OCI-LY1 (cell line): ENCODE data around the gene SMAP1.
"Not testable (repeated sequence)": the region's sequence is repeated elsewhere in the genome, so short reads cannot be mapped to it uniquely, and the experiment has no call there.

ENCODE experiments used
- H2AFZ ChIP-seq: fragments of 200-600 bp; sonication (generic), shearing (Covaris generic); 2 replicates; pipeline ENCODE4 v1.6.0; 2014; ENCODE audit warnings: antibody characterized with exemption, mild to moderate bottlenecking, low read length
- H3F3A ChIP-seq: fragments of 200-600 bp; sonication (generic), shearing (Covaris generic); 2 replicates; pipeline ENCODE4 v1.6.0; 2014; ENCODE audit warnings: mild to moderate bottlenecking, antibody characterized with exemption, low read length, moderate library complexity; ENCODE audit not compliant: insufficient read depth
- H3K27ac ChIP-seq: fragments of 200-600 bp; sonication (generic); 2 replicates; pipeline ENCODE4 v1.5.1; 2014; ENCODE audit warnings: low read length, mixed run types, mild to moderate bottlenecking, low read depth; ENCODE audit not compliant: poor library complexity, severe bottlenecking
- H3K27me3 ChIP-seq: fragments of 200-600 bp; sonication (generic); 2 replicates; pipeline ENCODE4 v1.6.0; 2014; ENCODE audit warnings: antibody characterized with exemption, mild to moderate bottlenecking, low read length, moderate library complexity; ENCODE audit not compliant: insufficient read depth
- H3K36me3 ChIP-seq: fragments of 200-600 bp; sonication (generic); 2 replicates; pipeline ENCODE4 v1.6.1; 2014; ENCODE audit warnings: mild to moderate bottlenecking, antibody characterized with exemption, low read length, moderate library complexity, mixed read lengths; ENCODE audit not compliant: insufficient read depth
- H3K4me1 ChIP-seq: fragments of 200-600 bp; sonication (generic); 2 replicates; pipeline ENCODE4 v1.5.1; 2014; ENCODE audit warnings: mild to moderate bottlenecking, low read length, moderate library complexity; ENCODE audit not compliant: insufficient read depth, severe bottlenecking
- H3K4me2 ChIP-seq: fragments of 200-600 bp; sonication (generic), shearing (Covaris generic); 2 replicates; pipeline ENCODE4 v1.6.1; 2014; ENCODE audit warnings: low read length
- H3K4me3 ChIP-seq: fragments of 200-600 bp; sonication (generic); 2 replicates; pipeline ENCODE4 v1.5.1; 2014; ENCODE audit warnings: low read length, low read depth, mild to moderate bottlenecking, mixed read lengths; ENCODE audit not compliant: poor library complexity, severe bottlenecking
- H3K79me2 ChIP-seq: fragments of 200-600 bp; shearing (Covaris generic); 2 replicates; pipeline ENCODE4 v1.6.1; 2016; ENCODE audit warnings: mixed run types, low read length, mixed read lengths; ENCODE audit not compliant: insufficient read depth
- H3K9ac ChIP-seq: fragments of 200-600 bp; sonication (generic), shearing (Covaris generic); 2 replicates; pipeline ENCODE4 v1.6.1; 2014; ENCODE audit warnings: mild to moderate bottlenecking, low read length, mixed read lengths
- H3K9me2 ChIP-seq: fragments of 200-600 bp; sonication (generic), shearing (Covaris generic); 2 replicates; pipeline ENCODE4 v1.6.1; 2014; ENCODE audit warnings: low read depth, mild to moderate bottlenecking, low read length, mixed read lengths
- H3K9me3 ChIP-seq: fragments of 200-600 bp; shearing (Covaris generic); 2 replicates; pipeline ENCODE4 v1.6.1; 2014; ENCODE audit warnings: low read length, mixed read lengths
- H4K20me1 ChIP-seq: fragments of 200-600 bp; sonication (generic), shearing (Covaris generic); 2 replicates; pipeline ENCODE4 v1.6.0; 2016; ENCODE audit warnings: mild to moderate bottlenecking, low read length; ENCODE audit not compliant: insufficient read depth
- CTCF ChIP-seq: fragments of 200-600 bp; sonication (generic), shearing (Covaris generic); IDR thresholded peaks from 2 replicates; pipeline ENCODE4 v1.5.1; 2017; ENCODE audit warnings: mild to moderate bottlenecking, antibody characterized with exemption, low read length, moderate library complexity, mixed read lengths
- EZH2 ChIP-seq: fragments of 200-600 bp; sonication (generic), shearing (Covaris generic); IDR thresholded peaks from 2 replicates; pipeline ENCODE4 v1.8.0; 2017; ENCODE audit warnings: borderline replicate concordance, mixed run types, mild to moderate bottlenecking, antibody characterized with exemption, low read length, moderate library complexity, mixed read lengths

SMAP1 gene

GRCh38 chr6:70758883-70759282 is 91.2 kb downstream of the SMAP1 start:
- Histone ChIP-seq H3K79me2 (no peaks in the 10 kb centered on the region), H3K36me3 (no peaks in the 10 kb centered on the region), H3K9me2 (no peaks in the 10 kb centered on the region), H4K20me1 (no peaks in the 10 kb centered on the region), H3K9me3 (0 out of 2 replicates have a peak, but pooled peaks cover 4% of the 10 kb centered on the region), H2AFZ (no peak overlapping the region), H3K27me3 (no peaks in the 10 kb centered on the region), H3K27ac (no peak overlapping the region), H3F3A (no peaks in the 10 kb centered on the region), H3K4me1 (no peaks in the 10 kb centered on the region), H3K9ac (no peak overlapping the region), H3K4me3 (no peak overlapping the region), H3K4me2 (no peak overlapping the region)
- no peak for TF ChIP-seq EZH2
- TF ChIP-seq CTCF, result no peak

- H2AFZ ChIP-seq, result no peak overlapping the region
- no peak overlapping the region for H3K27ac ChIP-seq
- H3K79me2 ChIP-seq, result no peaks in the 10 kb centered on the region
- H3K9ac ChIP-seq, result no peak overlapping the region
- no peaks in the 10 kb centered on the region for H3K4me1 ChIP-seq
- H3K4me3 ChIP-seq, result no peak overlapping the region
- no peaks in the 10 kb centered on the region for H3K9me2 ChIP-seq
- H3K9me3 ChIP-seq, result no peaks in the 10 kb centered on the region
- TF ChIP-seq EZH2 (no peak), CTCF (no peak)
- H3K36me3 ChIP-seq, result no peaks in the 10 kb centered on the region
- no peaks in the 10 kb centered on the region for H4K20me1 ChIP-seq
- H3K4me2 ChIP-seq, result no peak overlapping the region
- H3K27me3 ChIP-seq, result no peaks in the 10 kb centered on the region
- no peaks in the 10 kb centered on the region for H3F3A ChIP-seq
These were observed 96.2 kb downstream of the SMAP1 start for GRCh38 chr6:70763754-70764510.

GRCh38 chr6:70764706-70765105 is 97.0 kb downstream of the SMAP1 start:
- H3K27ac ChIP-seq, result no peak overlapping the region
- no peak overlapping the region for H3K4me3 ChIP-seq
- H3K9me3 ChIP-seq, result no peaks in the 10 kb centered on the region
- H3K4me1 ChIP-seq, result no peaks in the 10 kb centered on the region
- no peaks in the 10 kb centered on the region for H3K27me3 ChIP-seq
- H3K79me2 ChIP-seq, result no peaks in the 10 kb centered on the region
- no peaks in the 10 kb centered on the region for H3F3A ChIP-seq
- no peak overlapping the region for H3K4me2 ChIP-seq
- H2AFZ ChIP-seq, result no peak overlapping the region
- no peak for TF ChIP-seq CTCF
- no peak for TF ChIP-seq EZH2
- H3K9ac ChIP-seq, result no peak overlapping the region
- no peaks in the 10 kb centered on the region for H3K9me2 ChIP-seq
- H3K36me3 ChIP-seq, result no peaks in the 10 kb centered on the region
- H4K20me1 ChIP-seq, result no peaks in the 10 kb centered on the region

- H4K20me1 ChIP-seq, H3K4me1 ChIP-seq, H3K27me3 ChIP-seq, H3K36me3 ChIP-seq, H3K9ac ChIP-seq, H3K9me3 ChIP-seq, H2AFZ ChIP-seq, H3K4me3 ChIP-seq, H3K79me2 ChIP-seq, H3K27ac ChIP-seq, H3K4me2 ChIP-seq, H3K9me2 ChIP-seq, H3F3A ChIP-seq: not testable (repeated sequence)
These were observed 103.7 kb downstream of the SMAP1 start for GRCh38 chr6:70771351-70771750.
